ENCODE data around the gene PPM1G.

PPM1G gene

GRCh38 chr2:27390822-27391679 is 18.3 kb downstream of the PPM1G start:
- no peak for TF ChIP-seq ZNF274 (IDR thresholded peaks at IDR 0.05; ENCODE audit: low read depth, low read length)
- H3K4me3 ChIP-seq (ENCODE audit: low read length): no peak overlapping the region

GRCh38 chr2:27381577-27382181 is 27.7 kb downstream of the PPM1G start:
- TF ChIP-seq ZNF274 (IDR thresholded peaks at IDR 0.05; ENCODE audit: low read depth, low read length): no peak
- no peak overlapping the region for H3K4me3 ChIP-seq (ENCODE audit: low read length)

GRCh38 chr2:27380626-27381545 is 28.5 kb downstream of the PPM1G start, which contains the start of gene ZNF513:
TSS of gene ZNF513 (minus strand) at chr2:27380734. CDS start at chr2:27380526, 208 bp downstream.
- H3K4me3 ChIP-seq (ENCODE audit: low read length): peak within 1 kb of the TSS; percentile 87
- TF ChIP-seq ZNF274 (IDR thresholded peaks at IDR 0.05; ENCODE audit: low read depth, low read length): no peak

GRCh38 chr2:27379836-27380625 is 29.4 kb downstream of the PPM1G start:
- H3K4me3 ChIP-seq (ENCODE audit: low read length): peak overlapping the region; percentile 87
- TF ChIP-seq ZNF274 (IDR thresholded peaks at IDR 0.05; ENCODE audit: low read depth, low read length): no peak

GRCh38 chr2:27379383-27379835 is 30.0 kb downstream of the PPM1G start:
- no peak for TF ChIP-seq ZNF274 (IDR thresholded peaks at IDR 0.05; ENCODE audit: low read depth, low read length)
- peak overlapping the region; percentile 87 for H3K4me3 ChIP-seq (ENCODE audit: low read length)

GRCh38 chr2:27378809-27379290 is 30.5 kb downstream of the PPM1G start:
- TF ChIP-seq ZNF274 (IDR thresholded peaks at IDR 0.05; ENCODE audit: low read depth, low read length): no peak
- H3K4me3 ChIP-seq (ENCODE audit: low read length): no peak overlapping the region

- H3K4me3 ChIP-seq (ENCODE audit: low read length): no peak overlapping the region
- TF ChIP-seq ZNF274 (IDR thresholded peaks at IDR 0.05; ENCODE audit: low read depth, low read length): no peak
These were observed 31.1 kb downstream of the PPM1G start for GRCh38 chr2:27378096-27378808.

- TF ChIP-seq ZNF274 (IDR thresholded peaks at IDR 0.05; ENCODE audit: low read depth, low read length): no peak
- H3K4me3 ChIP-seq (ENCODE audit: low read length): no peak overlapping the region
These were observed 31.7 kb downstream of the PPM1G start for GRCh38 chr2:27377618-27378095.

GRCh38 chr2:27376866-27377617 is 32.3 kb downstream of the PPM1G start:
- no peak overlapping the region for H3K4me3 ChIP-seq (ENCODE audit: low read length)
- no peak for TF ChIP-seq ZNF274 (IDR thresholded peaks at IDR 0.05; ENCODE audit: low read depth, low read length)

GRCh38 chr2:27376151-27376865 is 33.1 kb downstream of the PPM1G start:
- H3K4me3 ChIP-seq (ENCODE audit: low read length): no peak overlapping the region
- TF ChIP-seq ZNF274 (IDR thresholded peaks at IDR 0.05; ENCODE audit: low read depth, low read length): no peak

- H3K4me3 ChIP-seq (ENCODE audit: low read length): no peak overlapping the region
- TF ChIP-seq ZNF274 (IDR thresholded peaks at IDR 0.05; ENCODE audit: low read depth, low read length): no peak
These were observed 33.8 kb downstream of the PPM1G start for GRCh38 chr2:27375513-27376099.
